ENCODE measurements around the gene ANKRD44.

GRCh38 chr2:197198890-197199289 is 111.7 kb downstream of the ANKRD44 start:
- TF ChIP-seq ZNF302 (CRISPR knock-in tag; IDR thresholded peaks at IDR 0.05) = no peak
- no peak for TF ChIP-seq CTCF (IDR thresholded peaks at IDR 0.05)
- no peak for TF ChIP-seq MAX (IDR thresholded peaks at IDR 0.05)

All from A549 (cell line).